Endothelial cell of umbilical vein (primary cell): ENCODE results near the gene ANKRD63. TPM values are rescaled to one million over a fixed set of nuclear protein-coding genes. Genes with fewer than 3 reads are reported as not detected.

Experiments used
- BruUV-seq: library from RNA; stranded (reverse); fragments of 400-500 nt; replicated peaks from 2 replicates; lab custom pipeline; 2021; lab: Mats Ljungman, UMichigan
- CTCF ChIA-PET: fragments of 300-600, 350-600 bp; sonication (Branson Sonifier 250); formaldehyde crosslinking; loops from one replicate; lab custom pipeline; 2021; ENCODE audit warnings: antibody characterized with exemption, inconsistent platforms; lab: Charles Lee
- POLR2A ChIA-PET: fragments of 300-600, 350-600 bp; sonication (Branson Sonifier 250); formaldehyde crosslinking; loops from one replicate; lab custom pipeline; 2021; ENCODE audit warnings: antibody characterized with exemption, inconsistent platforms; lab: Charles Lee
- DNase-seq: peaks from one replicate; pipeline ENCODE4 v3.0.0-alpha.2; 2011; ENCODE audit warnings: low read depth, low spot score
- FAIRE-seq: peaks from 2 replicates; lab custom pipeline; 2011; peaks lifted over from hg19 to GRCh38; lab: Jason Lieb, UNC
- H2AFZ ChIP-seq: 2 replicates; pipeline ENCODE4 v1.6.0; 2012; ENCODE audit warnings: low read depth, low read length, control low read depth, inconsistent platforms
- H3K27ac ChIP-seq: 2 replicates; pipeline ENCODE4 v1.5.1; 2011; ENCODE audit warnings: low read depth, mild to moderate bottlenecking, control low read depth, low read length, moderate library complexity; ENCODE audit not compliant: insufficient read depth
- H3K27me3 ChIP-seq, 2 experiments: 2 replicates each; pipeline versions ENCODE4 v1.6.0 to v1.6.1; 2011; ENCODE audit warnings: low read length in 2 of 2, mixed read lengths in 1 of 2; ENCODE audit not compliant: control insufficient read depth in 2 of 2, insufficient read depth in 2 of 2
- H3K36me3 ChIP-seq, 2 experiments: 2 replicates in 1 of 2; 3 replicates in 1 of 2; pipeline ENCODE4 v1.5.1; 2011; ENCODE audit warnings: low read length in 2 of 2, mild to moderate bottlenecking in 1 of 2, moderate library complexity in 1 of 2; ENCODE audit not compliant: control insufficient read depth in 2 of 2, insufficient read depth in 2 of 2; ENCODE audit errors: extremely low read depth in 1 of 2
- H3K4me1 ChIP-seq: 3 replicates; pipeline ENCODE4 v1.5.1; 2011; ENCODE audit warnings: mild to moderate bottlenecking, low read length; ENCODE audit not compliant: control insufficient read depth, insufficient read depth; ENCODE audit errors: extremely low read depth
- H3K4me2 ChIP-seq: 2 replicates; pipeline ENCODE4 v1.6.1; 2011; ENCODE audit warnings: low read length, control low read depth, mixed read lengths; ENCODE audit not compliant: insufficient read depth
- H3K4me3 ChIP-seq, 3 experiments: fragments of 200-600 bp in 1 of 3; sonication (generic), shearing (Covaris generic) in 1 of 3; replicated peaks in 1 of 3; 2 replicates each; pipeline ENCODE4 v1.5.1; 2011 to 2016; ENCODE audit warnings: control low read depth in 3 of 3, low read length in 3 of 3, mild to moderate bottlenecking in 2 of 3, inconsistent platforms in 1 of 3, low read depth in 1 of 3, moderate library complexity in 1 of 3; ENCODE audit not compliant: insufficient read depth in 1 of 3
- H3K79me2 ChIP-seq: 2 replicates; pipeline ENCODE4 v1.6.0; 2012; ENCODE audit warnings: low read length, inconsistent platforms; ENCODE audit not compliant: control insufficient read depth, insufficient read depth
- H3K9ac ChIP-seq: replicated peaks from 2 replicates; pipeline ENCODE3; 2011; ENCODE audit warnings: low read length, control low read depth; ENCODE audit not compliant: insufficient read depth; ENCODE audit errors: extremely low read depth
- H3K9me1 ChIP-seq: replicated peaks from 3 replicates; pipeline ENCODE4 v1.6.0; 2011; ENCODE audit warnings: mild to moderate bottlenecking, low read length; ENCODE audit not compliant: control insufficient read depth, insufficient read depth; ENCODE audit errors: extremely low read depth
- H3K9me3 ChIP-seq: replicated peaks from 2 replicates; pipeline ENCODE4 v1.5.1; 2012; ENCODE audit warnings: low read length, inconsistent platforms; ENCODE audit not compliant: control insufficient read depth, insufficient read depth
- H4K20me1 ChIP-seq: replicated peaks from 2 replicates; pipeline ENCODE3; 2011; ENCODE audit warnings: mild to moderate bottlenecking, low read length; ENCODE audit not compliant: control insufficient read depth, insufficient read depth; ENCODE audit errors: extremely low read depth
- CTCF ChIP-seq, 2 donors: IDR thresholded peaks; 1 replicate in 1 of 2; 2 replicates in 1 of 2; pipeline ENCODE4 v1.5.1; 2011; ENCODE audit warnings: low read length in 2 of 2, mild to moderate bottlenecking in 2 of 2, moderate library complexity in 2 of 2, control low read depth in 1 of 2, inconsistent platforms in 1 of 2, low read depth in 1 of 2; ENCODE audit not compliant: insufficient read depth in 1 of 2; ENCODE audit errors: extremely low read depth in 1 of 2
- EZH2 ChIP-seq: IDR thresholded peaks from 2 replicates; pipeline ENCODE4 v1.6.1; 2012; ENCODE audit warnings: borderline replicate concordance, low read depth, mild to moderate bottlenecking, moderate library complexity, low read length, inconsistent platforms; ENCODE audit not compliant: severe bottlenecking
- FOS ChIP-seq: IDR thresholded peaks from 2 replicates; pipeline ENCODE4 v1.6.1; 2011; ENCODE audit warnings: mild to moderate bottlenecking, low read length, moderate library complexity, borderline replicate concordance; ENCODE audit not compliant: insufficient read depth
- GATA2 ChIP-seq: IDR thresholded peaks from 2 replicates; pipeline ENCODE4 v1.7.0; 2011; ENCODE audit warnings: low read depth, mild to moderate bottlenecking, moderate library complexity, mixed read lengths, low read length; ENCODE audit not compliant: insufficient read length, insufficient read depth
- JUN ChIP-seq: IDR thresholded peaks from 2 replicates; pipeline ENCODE4 v1.6.1; 2011; ENCODE audit warnings: borderline replicate concordance, low read depth; ENCODE audit not compliant: insufficient read length, insufficient read depth
- MAX ChIP-seq: IDR thresholded peaks from 2 replicates; pipeline ENCODE4 v1.6.1; 2011; ENCODE audit not compliant: insufficient read depth, insufficient read length
- MYC ChIP-seq: IDR thresholded peaks from one replicate; pipeline ENCODE4 v1.6.1; 2011; ENCODE audit warnings: mild to moderate bottlenecking, low read depth, low read length
- POLR2A ChIP-seq: IDR thresholded peaks from 2 replicates; pipeline ENCODE4 v1.6.1; 2012; ENCODE audit warnings: low read depth, mild to moderate bottlenecking, control low read depth, low read length
- POLR2AphosphoS5 ChIP-seq: IDR thresholded peaks from 2 replicates; pipeline ENCODE4 v1.6.1; 2012; ENCODE audit warnings: low read depth, mild to moderate bottlenecking, control low read depth, low read length, moderate library complexity; ENCODE audit not compliant: insufficient read depth
- dilution Hi-C: fragments of 300-500 bp; cut with MboI; formaldehyde crosslinking; loops from one replicate; pipeline ENCODE4 v1.15.0; 2019; ENCODE audit warnings: low sequenced_read_pairs; ENCODE audit not compliant: extremely low pct_ligation_motif_present
- intact Hi-C: fragments of 100-400 bp; cut with micrococcal nuclease; formaldehyde crosslinking; loops from one replicate; pipeline ENCODE4 v1.10.0; 2022
- polyA plus RNA-seq, 4 experiments: library from polyadenylated mRNA; depleted of rRNA in 3 of 4; stranded (reverse) in 3 of 4; unstranded in 1 of 4; fragments of >200 nt; gene quantifications; 2 replicates each; pipeline versions ENCODE4 v1.2.1 to v1.2.3, GENCODE V29; 2011 to 2012; ENCODE audit warnings: missing spikeins in 1 of 4
- total RNA-seq: library from RNA; stranded (reverse); gene quantifications from 2 replicates; pipeline ENCODE4 v1.2.3, GENCODE V29; 2021

The ANKRD63 gene
- total and polyA plus RNA-seq, 2 donors (not counting 3 experiments of a cell fraction or from before 2014, with no cell fraction given) = not detected

- no peak overlapping the region for H3K27ac ChIP-seq
- ChIA-PET CTCF (interaction anchor here (0.7 to 1.4 kb wide), 3 partner anchors 9 to 29 kb away, joined by 3 to 8 read pairs (median 3); no protein-coding TSS in a partner anchor), POLR2A (no interaction called here)
- dilution Hi-C loops (no loop called here), intact Hi-C loops (no loop called here)
- FAIRE-seq = no peak
- DNase-seq = no peak
- no peak overlapping the region for H3K4me3 ChIP-seq
- TF ChIP-seq EZH2 (no peak), CTCF (IDR thresholded peaks at IDR 0.05; ENCODE audit: extremely low read depth in 1 of 2, insufficient read depth in 1 of 2, low read depth in 1 of 2, low read length in 2 of 2) (no peak), MAX (no peak), JUN (no peak), GATA2 (no peak), MYC (no peak), POLR2A (no peak), POLR2AphosphoS5 (no peak), FOS (no peak)
- no peaks in the 10 kb centered on the region for H3K4me1 ChIP-seq
- no peaks in the 10 kb centered on the region for H3K9me3 ChIP-seq
- H4K20me1 ChIP-seq = no peaks in the 10 kb centered on the region
- no peak overlapping the region for H3K4me2 ChIP-seq
- no peaks in the 10 kb centered on the region for H3K36me3 ChIP-seq
- peaks cover 0 to 2% of the 10 kb centered on the region in 2 experiments for H3K27me3 ChIP-seq
- no TSS peak for BruUV-seq
- H3K9me1 ChIP-seq = no peaks in the 10 kb centered on the region
- H2AFZ ChIP-seq = no peak overlapping the region
- H3K9ac ChIP-seq = no peak overlapping the region
- H3K79me2 ChIP-seq = no peaks in the 10 kb centered on the region
These were observed 37.0 kb downstream of the ANKRD63 start for GRCh38 chr15:40245666-40246450.
